Rectal smooth muscle tissue (tissue), 1 donor: ENCODE data around the gene SLIRP.
A peak's percentile ranks its signal among the peaks of the same experiment; 100 is the strongest.

Source experiments
- H3K27ac ChIP-seq: one replicate; pipeline ENCODE4 v1.7.0; 2013; ENCODE audit warnings: low read depth, low read length, inconsistent platforms
- H3K27me3 ChIP-seq: one replicate; pipeline ENCODE4 v1.7.0; 2013; ENCODE audit warnings: low read length; ENCODE audit not compliant: control insufficient read depth, insufficient read depth
- H3K36me3 ChIP-seq: one replicate; pipeline ENCODE4 v1.7.0; 2013; ENCODE audit warnings: low read length; ENCODE audit not compliant: control insufficient read depth, insufficient read depth
- H3K4me1 ChIP-seq: one replicate; pipeline ENCODE4 v1.7.0; 2013; ENCODE audit warnings: low read length; ENCODE audit not compliant: control insufficient read depth, insufficient read depth
- H3K4me3 ChIP-seq: one replicate; pipeline ENCODE4 v1.7.0; 2013; ENCODE audit warnings: low read length
- H3K9ac ChIP-seq: one replicate; pipeline ENCODE4 v1.7.0; 2013; ENCODE audit warnings: low read length

SLIRP gene

DNA sequence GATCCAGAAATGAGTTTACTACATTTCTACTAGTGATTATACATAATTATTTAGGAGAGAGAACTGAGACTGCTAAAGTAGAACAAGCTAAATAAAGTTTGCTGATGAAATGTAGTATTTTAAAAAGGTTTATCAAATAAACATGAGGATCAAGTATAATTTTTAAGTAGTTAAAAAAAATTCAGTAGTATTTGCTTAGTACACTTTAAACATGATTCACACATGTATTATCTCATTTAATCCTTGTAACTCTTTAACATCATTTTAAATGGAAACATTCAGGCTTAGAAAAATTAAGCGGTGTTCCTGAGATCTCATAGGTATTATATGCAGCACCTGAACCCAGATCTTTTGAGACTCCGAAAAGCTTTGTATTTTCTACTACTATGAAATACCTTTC, 44.4 kb downstream of the SLIRP start:
- Histone ChIP-seq H3K4me1 (no peaks in the 10 kb centered on the region), H3K9ac (no peak overlapping the region), H3K27me3 (no peaks in the 10 kb centered on the region), H3K36me3 (peaks cover 17% of the 10 kb centered on the region), H3K4me3 (no peak overlapping the region), H3K27ac (no peak overlapping the region)

DNA sequence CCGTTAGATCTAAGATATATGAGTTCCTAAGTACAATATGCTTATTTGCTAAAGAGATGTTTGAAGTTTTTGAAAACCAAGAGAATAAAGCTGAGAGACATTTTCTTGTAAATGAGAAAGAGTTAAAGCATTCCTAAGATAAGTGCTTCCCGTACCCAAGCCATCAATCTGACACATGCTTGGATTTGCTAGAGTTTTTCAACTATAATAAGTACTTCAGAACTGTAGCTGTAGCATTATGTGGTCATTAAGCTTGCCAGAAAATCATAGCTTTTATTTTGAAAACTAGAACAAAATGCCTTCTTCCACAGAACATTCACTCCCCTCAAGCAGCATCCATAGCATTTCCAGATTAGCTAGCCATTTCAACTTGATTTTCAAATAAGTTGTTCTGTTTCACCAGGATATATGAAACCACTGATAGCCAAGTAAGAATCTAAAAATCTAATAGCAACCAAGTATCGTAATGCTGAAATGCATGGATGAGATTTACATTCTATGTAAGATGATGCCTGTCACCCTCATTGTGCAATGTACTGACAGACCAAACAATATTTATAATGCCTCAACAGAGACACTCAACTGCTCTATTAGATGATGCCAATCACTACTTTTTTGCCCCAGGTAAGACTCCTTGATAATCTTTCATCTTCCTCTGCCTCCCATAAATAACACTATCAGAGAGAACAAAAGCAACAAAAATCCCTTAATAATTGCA, 45.1 kb downstream of the SLIRP start:
- Histone ChIP-seq H3K27me3 (no peaks in the 10 kb centered on the region), H3K4me1 (no peaks in the 10 kb centered on the region), H3K9ac (no peak overlapping the region), H3K36me3 (peaks cover 17% of the 10 kb centered on the region), H3K4me3 (no peak overlapping the region), H3K27ac (no peak overlapping the region)

DNA sequence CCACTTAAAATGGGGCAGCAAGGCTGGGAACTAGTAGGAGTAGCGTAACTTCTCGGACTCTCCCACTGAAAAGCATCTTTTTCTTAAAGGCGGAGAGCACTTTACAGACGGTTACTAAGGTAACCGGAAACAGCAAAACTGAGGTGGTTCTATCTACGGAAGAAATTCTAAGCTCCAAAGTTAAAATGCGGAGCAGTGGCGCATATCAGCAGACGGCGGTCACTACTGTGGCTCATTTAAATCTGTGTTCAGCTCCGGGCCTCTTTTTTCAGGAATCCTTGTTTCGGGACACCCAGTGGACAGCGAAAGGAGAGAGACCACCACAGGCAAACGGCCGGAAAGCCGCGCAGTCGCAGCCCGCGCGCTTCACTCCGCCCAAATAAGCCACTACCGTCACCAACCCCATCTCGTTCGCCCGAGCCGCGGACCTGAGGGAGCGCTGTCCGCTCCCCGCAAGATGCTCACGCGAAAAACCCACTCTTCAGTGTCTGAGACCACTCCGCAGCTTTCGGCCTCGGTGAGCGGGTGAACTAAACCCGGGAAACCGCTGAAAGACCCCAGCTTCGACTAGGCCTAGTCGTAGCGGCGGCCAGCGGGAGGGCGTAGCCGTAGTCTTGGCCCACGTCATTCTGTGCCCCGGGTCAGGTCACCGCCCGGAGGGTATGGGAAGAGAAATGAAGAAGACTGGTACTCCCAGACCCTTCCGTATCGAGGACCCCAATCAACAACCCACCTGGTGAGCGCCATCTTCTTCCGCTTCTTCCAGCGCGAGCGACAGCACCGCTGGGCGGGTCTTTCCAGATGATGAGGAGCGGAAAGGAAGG, 52.7 kb downstream of the SLIRP start, which contains the start of gene SNW1:
SNW1 (minus strand) TSS at position 776 of the 824 bp plus-strand sequence; CDS start at position 747, 29 bp downstream.
- Histone ChIP-seq H3K4me1 (peaks cover 9% of the 10 kb centered on the region), H3K9ac (peak within 1 kb of the TSS; percentile 98), H3K4me3 (peak within 1 kb of the TSS; percentile 98), H3K27me3 (no peaks in the 10 kb centered on the region), H3K36me3 (no peaks in the 10 kb centered on the region), H3K27ac (peak within 1 kb of the TSS; percentile 95)

DNA sequence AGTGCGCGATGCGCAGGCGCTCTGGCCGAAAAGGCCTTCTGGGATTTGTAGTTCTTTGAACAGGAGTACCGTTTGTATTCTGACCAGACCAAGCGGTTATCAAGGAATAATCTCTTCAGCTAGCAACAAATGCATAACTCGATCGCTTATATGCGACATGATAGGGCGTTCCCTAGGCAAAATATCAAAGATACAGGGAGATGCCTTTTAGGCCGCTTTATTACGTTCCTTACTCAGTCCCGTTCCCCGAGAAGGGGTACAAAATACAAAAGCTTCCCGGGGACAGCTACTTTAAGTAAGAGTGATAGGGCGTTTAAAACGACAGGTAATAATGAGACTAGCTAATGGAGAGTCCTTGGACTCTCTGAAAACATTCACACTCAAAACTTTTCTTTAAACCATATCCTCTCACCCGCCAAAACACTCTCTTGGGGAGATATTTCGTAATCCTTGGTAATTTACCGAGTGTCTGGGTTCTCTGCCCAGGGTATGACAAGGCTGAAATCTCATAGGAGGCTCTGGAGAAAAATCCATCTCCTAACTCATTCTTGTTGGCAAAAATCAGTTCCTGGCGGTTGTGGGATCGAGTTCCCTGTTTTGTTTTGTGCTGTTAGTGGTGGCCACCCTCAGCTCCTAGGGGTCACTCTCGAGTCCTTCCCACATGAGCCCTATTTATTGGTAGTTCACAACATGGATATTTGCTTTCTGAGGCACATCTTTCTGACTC, 53.5 kb downstream of the SLIRP start:
- Histone ChIP-seq H3K4me3 (peak overlapping the region; percentile 98), H3K27ac (peak overlapping the region; percentile 95), H3K27me3 (no peaks in the 10 kb centered on the region), H3K9ac (no peak overlapping the region), H3K4me1 (peaks cover 9% of the 10 kb centered on the region), H3K36me3 (no peaks in the 10 kb centered on the region)

DNA sequence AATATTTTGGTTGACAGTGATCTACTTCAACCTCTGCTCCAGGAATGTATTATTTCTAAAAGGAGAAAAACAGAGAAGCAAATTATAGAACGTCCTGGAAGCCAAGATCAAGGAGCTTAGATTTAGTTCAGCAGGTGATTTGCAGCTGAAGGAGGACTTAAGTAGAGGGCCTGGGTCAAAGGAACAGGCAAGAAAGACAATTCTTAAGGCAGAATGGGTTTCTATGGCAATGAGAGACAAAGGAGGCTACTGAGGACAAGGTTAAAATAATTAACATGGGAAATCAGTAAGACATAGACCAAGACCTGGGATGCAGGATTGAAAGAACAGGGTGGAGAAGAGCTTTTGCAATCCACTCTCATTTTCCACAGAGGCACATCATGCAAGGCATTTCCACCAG, 55.4 kb downstream of the SLIRP start:
- no peaks in the 10 kb centered on the region for H3K36me3 ChIP-seq

DNA sequence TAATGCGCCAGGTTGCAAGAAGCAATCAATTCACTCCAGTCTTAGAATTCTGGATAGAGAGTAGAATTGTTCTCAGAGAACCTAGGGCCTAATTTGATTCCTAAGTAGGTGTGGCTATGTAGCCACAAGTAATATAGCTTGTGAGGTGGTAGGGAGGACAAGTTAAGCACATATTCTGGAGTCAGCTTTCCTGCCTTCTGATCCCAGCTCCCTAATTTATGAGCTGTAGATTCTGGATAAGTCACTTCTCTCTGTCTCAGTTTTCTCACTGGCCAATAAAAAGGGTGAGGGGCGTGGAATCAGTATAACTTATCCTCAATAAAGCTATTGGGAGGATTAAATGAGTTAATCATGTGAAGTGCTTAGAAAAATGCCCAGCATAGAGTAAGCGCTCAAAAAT, 56.1 kb downstream of the SLIRP start:
- Histone ChIP-seq H3K27ac (no peak overlapping the region), H3K4me3 (no peak overlapping the region), H3K9ac (no peak overlapping the region), H3K4me1 (peaks cover 9% of the 10 kb centered on the region), H3K36me3 (no peaks in the 10 kb centered on the region), H3K27me3 (no peaks in the 10 kb centered on the region)

More for the DNA sequence above, 55.4 kb downstream of the SLIRP start:
- Histone ChIP-seq H3K27ac (no peak overlapping the region), H3K27me3 (no peaks in the 10 kb centered on the region), H3K4me1 (peaks cover 9% of the 10 kb centered on the region), H3K4me3 (no peak overlapping the region), H3K9ac (no peak overlapping the region)
